Activated CD4-positive, alpha-beta T cell treated with anti-CD3 and anti-CD28 coated beads, Interleukin-2, amount 50 U/mL, for 48 hours (primary cell): ENCODE data around the gene FLACC1.
A peak's percentile ranks its signal among the peaks of the same experiment; 100 is the strongest.
"Not testable (repeated sequence)": the region's sequence is repeated elsewhere in the genome, so short reads cannot be mapped to it uniquely, and the experiment has no call there.

Source experiments
- DNase-seq, 2 experiments: peaks; one replicate each; pipeline ENCODE4 v3.0.0-alpha.2; 2020

FLACC1 gene

DNA sequence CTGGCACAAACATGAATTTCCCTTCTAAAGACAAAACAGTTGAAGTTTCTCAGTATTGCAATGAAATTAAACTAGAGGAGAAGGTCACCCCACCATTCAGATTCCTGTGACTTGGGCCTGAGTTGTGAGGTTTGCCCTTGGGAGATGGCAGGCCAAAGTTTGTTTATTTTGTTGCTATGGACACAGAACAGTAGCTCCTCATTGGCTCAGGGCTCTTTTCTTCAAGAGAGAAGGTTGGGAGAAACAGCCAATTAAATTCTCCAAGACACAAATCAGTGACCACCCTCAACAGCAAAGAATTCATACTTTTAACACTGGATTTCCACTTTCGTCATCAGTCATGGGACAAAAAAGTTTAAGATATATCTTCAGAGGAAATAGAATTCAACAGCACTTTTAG is at the start of gene FLACC1:
TSS of gene FLACC1 (minus strand) at position 125 of the 400 bp plus-strand sequence. CDS start 5,941 bp downstream, outside the sequence.
- DNase-seq, result no peak

DNA sequence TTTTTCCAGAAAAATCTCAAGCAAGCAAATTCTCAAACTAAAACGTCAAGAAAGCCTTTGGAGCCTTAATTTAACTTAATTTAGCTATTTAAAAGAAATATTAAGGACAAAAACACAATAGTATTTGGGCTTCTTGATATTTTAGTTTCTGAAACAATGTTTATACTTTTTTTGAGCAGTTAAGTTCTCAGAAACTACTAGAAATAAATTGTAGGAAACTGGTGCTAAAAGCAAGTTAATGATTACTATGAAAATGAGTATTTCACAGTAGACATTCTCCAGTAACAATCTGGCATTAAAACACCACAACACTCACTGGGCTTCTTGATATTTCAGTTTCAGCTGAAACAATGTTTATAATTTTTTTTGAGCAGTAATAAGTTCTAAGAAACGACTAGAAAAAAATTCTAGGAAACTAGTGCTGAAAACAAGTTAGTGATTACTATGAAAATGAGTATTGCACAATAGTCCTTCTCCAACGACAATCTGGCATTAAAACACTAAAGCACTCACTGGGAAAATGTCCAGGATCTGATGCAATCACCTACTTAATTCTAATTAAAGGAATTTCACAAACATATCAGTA is 49.0 kb upstream of the FLACC1 start:
- no peak for DNase-seq

DNA sequence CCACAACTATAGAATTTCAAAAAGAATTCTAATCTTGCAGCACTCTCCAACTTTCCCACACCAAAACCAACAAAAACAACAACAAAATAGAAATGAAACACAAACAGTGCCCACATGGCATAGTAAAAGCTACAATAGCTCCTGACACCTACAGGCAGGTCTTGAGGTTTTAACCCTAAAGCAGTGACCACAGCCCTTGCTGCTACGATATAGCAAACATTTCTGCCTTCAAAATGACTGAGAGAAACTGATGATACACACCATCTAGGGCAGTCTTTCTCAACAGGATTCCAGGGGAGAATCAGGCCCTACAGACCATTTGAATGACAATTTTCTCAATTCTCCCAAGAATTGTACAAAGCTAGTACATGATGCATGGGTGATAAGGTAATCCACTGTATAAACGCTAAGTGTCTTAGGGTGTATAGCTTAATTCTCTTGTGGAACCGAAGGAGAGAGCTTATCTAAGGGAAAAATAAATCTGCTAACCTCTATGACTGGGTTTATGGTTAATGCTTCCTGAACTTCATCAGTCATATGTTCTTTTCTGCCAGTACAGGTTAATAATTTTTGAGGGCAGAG is 47.6 kb upstream of the FLACC1 start:
- no peak for DNase-seq

GRCh38 chr2:201403880-201404279 is 46.7 kb upstream of the FLACC1 start:
- no peak for DNase-seq

GRCh38 chr2:201402651-201403562 is 45.8 kb upstream of the FLACC1 start:
- DNase-seq, result no peak

DNA sequence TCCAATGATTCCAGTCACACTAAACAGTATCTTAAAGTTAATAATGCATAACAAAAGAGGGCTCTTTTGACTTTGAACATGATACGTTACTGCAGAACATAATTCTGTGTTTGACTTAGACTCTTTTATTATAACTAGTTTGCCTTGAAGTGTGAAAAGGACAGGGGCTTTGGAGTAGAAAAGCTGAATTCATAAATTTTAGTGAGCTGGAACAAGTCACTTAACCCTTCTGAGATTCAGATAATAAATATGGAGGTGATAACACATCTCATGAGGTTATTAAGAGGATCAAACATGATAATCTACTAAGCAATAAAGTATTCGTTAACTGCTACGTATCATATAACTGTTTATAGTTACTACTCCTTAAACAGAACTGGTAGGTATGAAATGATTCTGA is 44.7 kb upstream of the FLACC1 start:
- DNase-seq, result no peak

DNA sequence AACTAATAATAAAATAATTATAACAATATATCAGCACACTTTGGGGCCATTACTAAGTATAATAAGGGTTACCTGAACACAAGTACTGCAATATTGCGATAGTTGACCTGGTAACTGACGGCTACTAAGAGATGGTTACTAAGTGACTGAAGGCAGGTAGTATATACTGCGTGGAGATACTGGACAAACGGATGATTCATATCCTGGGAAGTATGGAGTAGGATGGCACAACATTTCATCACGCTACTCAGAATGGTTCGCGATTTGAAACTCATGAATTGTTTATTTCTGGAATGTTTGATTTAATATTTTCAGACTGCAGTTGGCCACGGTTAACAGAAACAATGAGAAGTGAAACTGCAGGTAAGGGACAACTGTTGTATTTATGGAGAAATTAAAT is 39.5 kb upstream of the FLACC1 start:
- DNase-seq, result no peak

GRCh38 chr2:201383136-201383535 is 26.0 kb upstream of the FLACC1 start:
- no peak for DNase-seq

DNA sequence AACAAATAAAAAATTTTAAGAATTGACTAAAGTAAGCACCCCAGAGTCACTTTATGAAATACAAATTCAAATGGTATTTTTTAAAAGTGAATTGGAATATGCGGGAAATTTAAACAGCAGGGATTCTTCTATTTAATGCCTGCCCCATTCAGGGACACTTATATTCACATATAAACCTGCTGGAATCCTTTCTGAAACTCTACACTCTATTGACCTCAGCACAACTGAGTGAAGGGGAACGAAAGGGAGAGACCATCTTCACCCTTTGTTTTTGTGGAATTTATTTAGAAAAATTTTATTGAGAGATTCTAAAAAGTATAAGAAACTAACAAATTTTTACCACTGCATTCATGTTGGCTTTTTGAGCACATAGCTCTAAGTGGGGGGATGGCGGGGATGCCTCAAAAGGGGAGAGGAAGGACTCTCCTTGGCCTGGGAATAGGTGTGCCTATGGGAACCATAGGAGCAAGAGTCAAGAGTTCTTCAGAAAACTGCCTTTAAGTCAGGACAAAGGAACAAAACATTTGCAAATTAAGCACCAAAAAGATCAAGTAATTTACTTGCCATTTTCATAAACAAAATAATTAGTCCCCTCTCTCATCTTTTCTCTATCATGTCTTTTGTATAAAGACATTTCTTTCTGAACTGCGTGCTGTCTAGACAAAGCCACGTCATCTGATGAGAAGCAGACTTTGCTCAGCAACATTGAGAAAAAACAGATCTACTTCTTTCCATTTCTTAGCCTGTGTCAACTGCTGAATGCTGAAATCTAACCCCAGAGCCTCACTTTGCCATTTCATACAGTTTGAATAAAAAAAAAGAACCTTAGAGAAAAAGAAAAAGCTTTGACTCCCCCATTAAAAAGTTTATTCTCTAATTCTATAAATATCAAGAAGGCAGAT is 21.6 kb upstream of the FLACC1 start:
- no peak for DNase-seq

DNA sequence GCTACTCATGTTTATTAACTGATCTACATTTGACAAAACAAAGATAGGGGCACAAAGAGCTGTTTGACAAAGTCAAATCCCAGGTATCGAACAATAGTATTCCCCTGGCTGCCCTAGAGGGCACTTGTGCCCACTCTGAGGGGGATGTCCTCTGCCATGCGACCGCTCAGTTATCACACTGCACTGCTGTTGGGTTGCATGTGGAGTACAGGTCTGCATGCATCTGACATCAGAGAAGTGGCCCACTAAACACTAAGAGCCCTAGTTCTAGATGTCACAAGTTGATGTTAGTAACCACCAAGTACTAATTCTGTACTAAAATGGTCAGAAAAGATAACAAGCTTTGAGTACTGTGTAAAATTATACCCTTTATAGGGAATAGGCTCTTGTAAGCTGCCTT is 20.1 kb upstream of the FLACC1 start:
- no peak for DNase-seq

GRCh38 chr2:201369775-201370174 is 12.6 kb upstream of the FLACC1 start:
- DNase-seq, result no peak

GRCh38 chr2:201369318-201369717 is 12.2 kb upstream of the FLACC1 start:
- not testable (repeated sequence) for DNase-seq

DNA sequence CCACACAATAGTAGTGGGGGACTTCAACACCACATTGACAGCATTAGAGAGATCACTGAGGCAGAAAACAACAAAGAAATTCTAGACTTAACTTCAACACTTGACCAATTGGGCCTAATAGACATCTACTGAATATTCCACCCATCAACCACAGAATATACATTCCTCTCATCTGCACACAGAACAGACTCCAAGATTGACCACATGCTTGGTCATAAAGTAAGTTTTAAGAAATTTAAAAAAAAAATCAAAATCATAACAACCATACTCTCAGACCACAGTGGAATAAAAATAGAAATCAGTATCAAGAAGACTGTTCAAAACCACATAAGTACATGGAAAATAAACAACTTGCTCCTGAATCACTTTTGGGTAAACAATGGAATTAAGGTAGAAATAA is 9.0 kb upstream of the FLACC1 start:
- no peak for DNase-seq

GRCh38 chr2:201363857-201364560 is 6.9 kb upstream of the FLACC1 start:
- DNase-seq, result no peak

- DNase-seq, result no peak
These were observed 5.3 kb upstream of the FLACC1 start for GRCh38 chr2:201362396-201362795.

- no peak for DNase-seq
These were observed 4.1 kb upstream of the FLACC1 start for GRCh38 chr2:201361078-201361733.

GRCh38 chr2:201360256-201360655 is 3.1 kb upstream of the FLACC1 start:
- DNase-seq, result no peak

GRCh38 chr2:201358684-201359083 is 1.5 kb upstream of the FLACC1 start:
- peak; percentile 48 to 59 for DNase-seq

DNA sequence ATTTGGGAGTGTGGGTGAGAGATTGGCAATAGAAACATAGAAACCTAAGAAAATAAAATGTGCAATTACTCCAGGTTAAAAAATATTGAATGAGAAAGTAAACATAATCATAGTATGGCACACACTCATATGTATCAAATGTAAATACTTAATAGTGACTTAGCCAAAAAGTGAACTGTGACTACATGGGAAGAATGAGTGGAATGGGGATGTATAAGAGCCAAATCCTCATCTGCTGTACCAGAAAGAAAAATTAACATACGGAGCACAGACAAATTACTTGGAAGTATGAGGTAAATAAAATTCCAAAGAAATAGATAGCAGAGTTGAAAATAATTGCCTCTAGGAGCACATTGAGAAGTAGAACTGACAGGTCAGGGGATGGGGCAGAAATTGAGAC is 4.0 kb downstream of the FLACC1 start:
- no peak for DNase-seq

GRCh38 chr2:201350879-201351278 is 6.3 kb downstream of the FLACC1 start:
- DNase-seq, result no peak

DNA sequence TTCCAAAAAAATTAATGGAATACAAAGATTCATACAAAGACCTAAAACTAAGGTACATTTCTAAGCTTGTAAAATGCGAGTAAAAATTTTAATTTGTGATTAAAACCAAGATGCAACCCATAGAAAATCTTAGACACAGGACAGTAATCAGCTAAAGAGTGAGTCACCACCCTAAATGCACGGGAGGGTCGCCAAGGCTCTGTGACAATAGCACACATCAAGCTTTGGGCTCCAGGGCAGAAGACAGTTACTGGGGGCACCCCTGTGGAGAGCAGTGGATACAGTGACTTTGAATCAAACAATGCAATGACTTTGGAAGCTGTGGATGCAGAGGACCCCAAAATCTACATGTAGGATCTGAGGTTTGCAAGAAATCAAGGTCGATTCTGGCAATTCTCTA is 7.5 kb downstream of the FLACC1 start:
- DNase-seq, result no peak

- DNase-seq, result no peak
These were observed 8.4 kb downstream of the FLACC1 start for GRCh38 chr2:201348758-201349157.
